GM21367 (cell line): ENCODE measurements around the gene BEAN1.

ENCODE experiments used
- ATAC-seq: cut with Tn5 transposase; IDR thresholded peaks from one replicate; pipeline ENCODE4 v1.9.1; 2021; ENCODE audit not compliant: unreplicated experiment

BEAN1 gene

DNA sequence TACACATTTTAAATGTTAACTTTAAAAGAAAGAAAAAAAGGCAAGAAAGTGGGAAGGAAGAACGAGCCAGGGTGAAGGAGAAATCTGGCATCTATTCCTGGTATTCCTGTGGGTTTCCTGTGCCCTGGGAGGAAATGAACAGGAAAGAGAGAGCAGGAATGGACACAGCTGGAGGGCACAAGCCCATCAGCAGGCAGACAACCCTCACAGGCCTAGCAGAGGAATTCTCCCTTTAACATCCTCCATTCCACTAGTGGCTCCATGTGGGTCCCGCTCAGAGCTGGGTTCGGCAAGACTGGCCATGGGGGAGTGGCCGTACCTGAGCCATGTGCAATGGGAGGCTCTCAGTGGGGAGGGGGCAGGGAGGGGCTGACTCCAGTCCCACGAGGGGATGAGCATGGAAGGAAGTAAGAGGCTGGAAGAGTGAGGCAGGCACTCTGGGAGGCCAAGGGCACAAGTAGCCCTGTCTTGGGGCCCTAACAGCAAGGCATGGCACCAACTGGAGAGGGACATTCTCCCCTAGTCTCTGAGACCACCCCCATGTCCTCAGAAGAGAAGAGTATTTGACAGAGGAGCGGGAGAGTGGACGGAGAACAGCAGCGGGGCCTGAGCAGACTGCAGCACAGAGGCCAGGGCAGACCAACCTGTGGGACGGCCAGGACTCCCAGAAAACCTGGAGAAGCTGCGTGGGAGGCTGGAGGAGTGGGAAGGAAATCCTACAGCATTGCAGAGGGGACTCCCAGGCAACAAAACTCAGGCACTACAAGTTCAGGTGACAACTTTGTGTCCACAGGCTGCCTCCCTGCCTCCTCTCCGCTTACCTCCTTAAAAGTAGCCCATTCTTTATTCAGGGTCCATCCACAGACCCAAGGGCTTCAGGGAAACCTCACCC, 92.6 kb downstream of the BEAN1 start:
- no peak for ATAC-seq

DNA sequence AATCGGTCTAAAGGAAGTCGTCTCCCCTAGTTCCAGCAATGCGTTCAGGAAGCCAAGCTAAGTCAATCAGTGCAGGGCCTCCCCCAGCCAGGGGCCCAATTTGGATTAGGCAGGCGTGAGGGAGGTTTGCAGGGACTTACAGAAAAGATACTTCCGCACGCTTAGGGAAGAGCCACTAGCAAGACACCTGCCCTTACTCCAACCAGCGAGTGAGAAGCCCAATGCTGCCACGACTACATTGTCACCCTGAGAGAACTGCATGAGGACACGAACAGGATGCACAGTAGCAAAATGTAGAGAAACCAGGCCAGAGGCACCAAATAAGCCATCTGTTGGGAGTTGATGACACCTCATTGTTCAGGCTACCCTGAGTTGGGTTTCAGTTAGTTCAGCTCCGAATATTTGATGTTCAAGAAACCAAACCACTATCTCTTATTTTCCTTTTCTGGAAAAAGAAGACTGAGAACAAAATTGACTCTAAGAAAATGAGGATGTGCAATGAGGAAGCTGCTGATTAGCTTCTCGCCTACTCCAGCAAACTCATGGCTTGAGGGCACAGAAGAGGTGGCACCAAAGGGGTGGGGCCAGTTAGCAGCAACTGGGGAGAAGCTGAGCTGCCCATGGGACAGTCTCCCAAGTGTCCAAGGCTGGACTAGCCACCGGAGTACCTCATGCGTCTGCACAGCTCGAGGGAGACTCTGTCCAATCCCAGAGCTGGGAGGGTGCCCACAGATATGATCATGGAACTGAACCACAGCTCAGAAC, 93.5 kb downstream of the BEAN1 start:
- no peak for ATAC-seq

GRCh38 chr16:66521252-66521713, 94.2 kb downstream of the BEAN1 start:
- no peak for ATAC-seq

DNA sequence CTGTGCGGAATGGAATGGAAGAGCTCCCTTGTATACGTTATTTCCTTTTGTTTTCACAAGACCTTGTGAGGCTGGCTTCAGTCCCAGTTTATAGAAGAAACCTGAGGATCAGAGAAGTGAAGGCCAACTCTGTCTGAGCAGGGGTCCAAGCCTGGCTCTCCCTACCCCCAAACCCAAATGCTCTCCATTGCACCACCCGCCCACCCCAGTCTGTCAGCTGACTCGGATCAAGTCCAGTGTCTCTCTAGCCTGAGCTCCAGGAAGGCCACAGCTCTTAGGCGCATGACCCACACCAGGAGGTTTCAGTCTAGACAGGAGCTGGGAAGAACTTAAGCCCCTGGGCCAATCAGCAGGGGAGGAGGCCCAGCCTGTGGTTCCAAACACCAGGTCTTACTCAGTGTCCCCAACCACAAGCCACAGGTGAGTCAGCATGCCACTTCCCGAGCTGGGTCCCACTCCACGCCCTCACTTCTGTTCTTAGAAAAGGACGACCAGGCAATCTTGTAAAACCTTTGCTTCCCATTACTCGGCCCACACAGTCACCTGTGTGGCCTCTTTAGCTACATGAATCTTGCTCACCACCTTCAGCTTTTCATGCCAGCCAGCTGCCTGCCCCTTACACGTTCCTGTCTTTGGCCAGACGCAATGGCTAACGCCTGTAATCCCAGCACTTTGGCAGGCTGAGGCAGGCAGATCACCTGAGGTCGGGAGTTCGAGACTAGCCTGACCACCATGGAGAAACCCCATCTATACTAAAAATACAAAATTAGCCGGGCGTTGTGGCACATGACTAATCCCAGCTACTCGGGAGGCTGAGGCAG, 95.1 kb downstream of the BEAN1 start:
- peak; percentile 48 for ATAC-seq

GRCh38 chr16:66522816-66523590, 95.9 kb downstream of the BEAN1 start:
- ATAC-seq, result no peak

GRCh38 chr16:66523861-66524354, 96.8 kb downstream of the BEAN1 start:
- no peak for ATAC-seq

DNA sequence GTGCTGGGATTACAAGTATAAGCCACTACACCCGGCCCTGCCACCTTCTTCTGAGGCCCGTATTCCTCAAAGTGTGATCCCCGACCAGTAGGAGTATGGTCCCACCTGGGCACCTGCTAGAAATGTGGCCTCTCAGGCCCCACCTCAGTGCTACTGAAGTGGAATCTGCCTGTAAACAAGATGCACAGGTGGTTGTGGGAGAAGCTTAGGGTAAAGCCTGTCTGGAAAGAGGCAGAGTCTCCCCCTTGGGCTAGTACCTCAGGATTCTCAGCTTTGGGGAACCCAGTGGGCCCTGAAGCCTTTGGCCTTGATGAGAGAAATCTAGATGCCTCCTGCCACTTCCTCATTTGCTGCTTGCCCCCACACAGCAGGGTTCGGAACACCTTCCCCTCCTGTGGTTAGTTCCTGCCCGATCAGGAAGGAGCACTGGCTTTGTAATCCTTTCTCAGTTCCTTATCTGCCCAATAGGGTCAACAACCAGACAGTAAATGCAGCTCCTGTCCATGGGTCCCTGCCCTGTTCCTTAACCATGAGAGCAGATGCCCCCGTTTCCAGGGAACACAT, 97.6 kb downstream of the BEAN1 start:
- ATAC-seq, result peak; percentile 57

GRCh38 chr16:66525396-66526180, 98.5 kb downstream of the BEAN1 start:
- no peak for ATAC-seq

- ATAC-seq, result no peak
Measured at GRCh38 chr16:66528294-66528693, 101.2 kb downstream of the BEAN1 start.

DNA sequence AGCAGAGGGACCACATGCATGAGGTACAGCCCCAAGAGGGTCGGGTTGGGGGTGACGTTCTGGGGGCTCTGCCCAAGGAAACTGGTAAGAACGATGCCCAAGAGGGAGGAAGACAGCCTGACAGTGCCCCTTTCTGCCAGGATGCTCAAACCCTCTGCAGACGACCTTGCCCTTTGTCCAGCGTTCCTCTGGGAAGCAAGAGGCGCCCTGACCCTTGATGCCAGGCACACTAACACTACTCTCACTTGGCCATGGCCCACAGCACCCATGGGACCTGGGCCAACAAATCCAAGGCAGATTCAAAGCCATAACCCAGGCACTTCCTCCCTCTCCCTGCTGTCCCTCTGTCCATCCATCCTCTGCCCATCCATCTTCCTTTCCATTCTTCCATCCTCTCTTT, 102.4 kb downstream of the BEAN1 start:
- no peak for ATAC-seq
